HUES48 (cell line): ENCODE results near the gene NMU.

Experiments
- H3K27ac ChIP-seq: one replicate; pipeline ENCODE4 v1.7.0; 2013; ENCODE audit warnings: low read depth, low read length, inconsistent platforms
- H3K27me3 ChIP-seq: 2 replicates; pipeline ENCODE4 v1.6.1; 2013; ENCODE audit warnings: mild to moderate bottlenecking, low read length; ENCODE audit not compliant: control insufficient read depth, insufficient read depth
- H3K36me3 ChIP-seq: 2 replicates; pipeline ENCODE4 v1.6.1; 2013; ENCODE audit warnings: low read length; ENCODE audit not compliant: control insufficient read depth, insufficient read depth
- H3K4me1 ChIP-seq: 2 replicates; pipeline ENCODE4 v1.6.1; 2013; ENCODE audit warnings: mild to moderate bottlenecking, low read length; ENCODE audit not compliant: control insufficient read depth, insufficient read depth
- H3K4me3 ChIP-seq: 2 replicates; pipeline ENCODE4 v1.5.1; 2013; ENCODE audit warnings: mild to moderate bottlenecking, low read depth, low read length
- H3K9ac ChIP-seq: 2 replicates; pipeline ENCODE4 v1.6.1; 2013; ENCODE audit warnings: mild to moderate bottlenecking, low read depth, low read length, moderate library complexity
- H3K9me3 ChIP-seq: 2 replicates; pipeline ENCODE4 v1.6.1; 2013; ENCODE audit warnings: low read length; ENCODE audit not compliant: control insufficient read depth, insufficient read depth

Gene NMU

GRCh38 chr4:55663145-55663544 is 27.0 kb upstream of the NMU start:
- peaks cover 18% of the 10 kb centered on the region for H3K4me1 ChIP-seq
- H3K27ac ChIP-seq, result no peak overlapping the region
- H3K36me3 ChIP-seq, result no peaks in the 10 kb centered on the region

GRCh38 chr4:55661398-55662056 is 25.4 kb upstream of the NMU start:
- H3K27me3 ChIP-seq, result no peaks in the 10 kb centered on the region
- H3K9me3 ChIP-seq, result no peaks in the 10 kb centered on the region
- no peak overlapping the region for H3K4me3 ChIP-seq
- H3K36me3 ChIP-seq, result no peaks in the 10 kb centered on the region
- peaks cover 14% of the 10 kb centered on the region; the same call in 1 of the 2 replicates for H3K4me1 ChIP-seq
- H3K27ac ChIP-seq, result no peak overlapping the region
- no peak overlapping the region for H3K9ac ChIP-seq

More at GRCh38 chr4:55663145-55663544, 27.0 kb upstream of the NMU start:
- no peak overlapping the region for H3K4me3 ChIP-seq
- H3K9ac ChIP-seq, result no peak overlapping the region
- H3K27me3 ChIP-seq, result no peaks in the 10 kb centered on the region
- no peaks in the 10 kb centered on the region for H3K9me3 ChIP-seq

GRCh38 chr4:55658657-55659056 is 22.6 kb upstream of the NMU start:
- Histone ChIP-seq H3K27me3 (no peaks in the 10 kb centered on the region), H3K4me1 (peaks cover 9% of the 10 kb centered on the region; the same call in 1 of the 2 replicates), H3K4me3 (no peak overlapping the region), H3K9me3 (no peaks in the 10 kb centered on the region), H3K27ac (no peak overlapping the region), H3K9ac (no peak overlapping the region), H3K36me3 (no peaks in the 10 kb centered on the region)

GRCh38 chr4:55654131-55654530 is 18.0 kb upstream of the NMU start:
- Histone ChIP-seq H3K36me3 (no peaks in the 10 kb centered on the region), H3K9me3 (no peaks in the 10 kb centered on the region), H3K27ac (no peak overlapping the region), H3K4me1 (no peaks in the 10 kb centered on the region), H3K9ac (no peak overlapping the region), H3K27me3 (no peaks in the 10 kb centered on the region), H3K4me3 (no peak overlapping the region)

- H3K4me1 ChIP-seq, result no peaks in the 10 kb centered on the region
- no peak overlapping the region for H3K9ac ChIP-seq
- H3K27ac ChIP-seq, result no peak overlapping the region
- no peaks in the 10 kb centered on the region for H3K27me3 ChIP-seq
- H3K4me3 ChIP-seq, result no peak overlapping the region
- H3K9me3 ChIP-seq, result no peaks in the 10 kb centered on the region
- no peaks in the 10 kb centered on the region for H3K36me3 ChIP-seq
Observed at GRCh38 chr4:55650483-55650882, 14.4 kb upstream of the NMU start.

- Histone ChIP-seq H3K9me3 (no peaks in the 10 kb centered on the region), H3K9ac (peak overlapping the region; percentile 23; the same call in 1 of the 2 replicates), H3K36me3 (no peaks in the 10 kb centered on the region), H3K4me3 (peak overlapping the region; percentile 69), H3K27me3 (peaks cover 28% of the 10 kb centered on the region), H3K27ac (peak overlapping the region; percentile 85), H3K4me1 (peaks cover 39% of the 10 kb centered on the region)
Observed at GRCh38 chr4:55637272-55637820, 1.2 kb upstream of the NMU start.

- H3K4me3 ChIP-seq, result peak overlapping the region; percentile 69
- peaks cover 28% of the 10 kb centered on the region for H3K27me3 ChIP-seq
- H3K27ac ChIP-seq, result peak overlapping the region; percentile 54
- no peaks in the 10 kb centered on the region for H3K9me3 ChIP-seq
- peaks cover 46% of the 10 kb centered on the region for H3K4me1 ChIP-seq
- H3K36me3 ChIP-seq, result no peaks in the 10 kb centered on the region
- H3K9ac ChIP-seq, result peak overlapping the region; percentile 57; the same call in 1 of the 2 replicates
Observed at GRCh38 chr4:55636656-55636999, 530 bp upstream of the NMU start.

GRCh38 chr4:55635282-55635681 is 816 bp downstream of the NMU start:
- no peak overlapping the region for H3K27ac ChIP-seq
- H3K36me3 ChIP-seq, result no peaks in the 10 kb centered on the region
- peaks cover 46% of the 10 kb centered on the region for H3K4me1 ChIP-seq
- peaks cover 28% of the 10 kb centered on the region for H3K27me3 ChIP-seq
- no peaks in the 10 kb centered on the region for H3K9me3 ChIP-seq
- peak overlapping the region; percentile 69 for H3K4me3 ChIP-seq
- H3K9ac ChIP-seq, result no peak overlapping the region

- no peak overlapping the region for H3K27ac ChIP-seq
- H3K9me3 ChIP-seq, result no peaks in the 10 kb centered on the region
- peaks cover 28% of the 10 kb centered on the region for H3K27me3 ChIP-seq
- H3K4me1 ChIP-seq, result peaks cover 46% of the 10 kb centered on the region
- H3K4me3 ChIP-seq, result peak overlapping the region; percentile 69
- peaks cover 3% of the 10 kb centered on the region for H3K36me3 ChIP-seq
- H3K9ac ChIP-seq, result no peak overlapping the region
Observed at GRCh38 chr4:55634417-55635128, 1.5 kb downstream of the NMU start.

GRCh38 chr4:55633903-55634302 is 2.2 kb downstream of the NMU start:
- H3K4me1 ChIP-seq, result peaks cover 46% of the 10 kb centered on the region
- no peak overlapping the region for H3K9ac ChIP-seq
- H3K4me3 ChIP-seq, result peak overlapping the region; percentile 69; the same call in 1 of the 2 replicates
- peaks cover 28% of the 10 kb centered on the region for H3K27me3 ChIP-seq
- H3K27ac ChIP-seq, result no peak overlapping the region
- H3K36me3 ChIP-seq, result peaks cover 7% of the 10 kb centered on the region
- no peaks in the 10 kb centered on the region for H3K9me3 ChIP-seq

- Histone ChIP-seq H3K27ac (no peak overlapping the region), H3K4me3 (no peak overlapping the region), H3K27me3 (no peaks in the 10 kb centered on the region), H3K4me1 (no peaks in the 10 kb centered on the region), H3K9me3 (no peaks in the 10 kb centered on the region), H3K36me3 (peaks cover 20% of the 10 kb centered on the region), H3K9ac (no peak overlapping the region)
Observed at GRCh38 chr4:55625835-55626234, 10.3 kb downstream of the NMU start.
